ENCODE results near the gene STAC2.

STAC2 gene

GRCh38 chr17:39194089-39194984, 31.4 kb downstream of the STAC2 start:
- DNase-seq (ENCODE audit: low spot score) = no peak
- TF ChIP-seq, protein P1, sequence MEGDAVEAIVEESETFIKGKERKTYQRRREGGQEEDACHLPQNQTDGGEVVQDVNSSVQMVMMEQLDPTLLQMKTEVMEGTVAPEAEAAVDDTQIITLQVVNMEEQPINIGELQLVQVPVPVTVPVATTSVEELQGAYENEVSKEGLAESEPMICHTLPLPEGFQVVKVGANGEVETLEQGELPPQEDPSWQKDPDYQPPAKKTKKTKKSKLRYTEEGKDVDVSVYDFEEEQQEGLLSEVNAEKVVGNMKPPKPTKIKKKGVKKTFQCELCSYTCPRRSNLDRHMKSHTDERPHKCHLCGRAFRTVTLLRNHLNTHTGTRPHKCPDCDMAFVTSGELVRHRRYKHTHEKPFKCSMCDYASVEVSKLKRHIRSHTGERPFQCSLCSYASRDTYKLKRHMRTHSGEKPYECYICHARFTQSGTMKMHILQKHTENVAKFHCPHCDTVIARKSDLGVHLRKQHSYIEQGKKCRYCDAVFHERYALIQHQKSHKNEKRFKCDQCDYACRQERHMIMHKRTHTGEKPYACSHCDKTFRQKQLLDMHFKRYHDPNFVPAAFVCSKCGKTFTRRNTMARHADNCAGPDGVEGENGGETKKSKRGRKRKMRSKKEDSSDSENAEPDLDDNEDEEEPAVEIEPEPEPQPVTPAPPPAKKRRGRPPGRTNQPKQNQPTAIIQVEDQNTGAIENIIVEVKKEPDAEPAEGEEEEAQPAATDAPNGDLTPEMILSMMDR (IDR thresholded peaks at IDR 0.05; ENCODE audit: extremely low read depth, missing control alignments) = no peak

GRCh38 chr17:39193346-39193745, 32.4 kb downstream of the STAC2 start:
- TF ChIP-seq, protein P1 (IDR thresholded peaks at IDR 0.05; ENCODE audit: extremely low read depth, missing control alignments) = no peak
- no peak for DNase-seq (ENCODE audit: low spot score)

- DNase-seq (ENCODE audit: low spot score) = no peak
- TF ChIP-seq, protein P1 (IDR thresholded peaks at IDR 0.05; ENCODE audit: extremely low read depth, missing control alignments) = no peak
Measured at GRCh38 chr17:39192901-39193300, 32.8 kb downstream of the STAC2 start.

DNA sequence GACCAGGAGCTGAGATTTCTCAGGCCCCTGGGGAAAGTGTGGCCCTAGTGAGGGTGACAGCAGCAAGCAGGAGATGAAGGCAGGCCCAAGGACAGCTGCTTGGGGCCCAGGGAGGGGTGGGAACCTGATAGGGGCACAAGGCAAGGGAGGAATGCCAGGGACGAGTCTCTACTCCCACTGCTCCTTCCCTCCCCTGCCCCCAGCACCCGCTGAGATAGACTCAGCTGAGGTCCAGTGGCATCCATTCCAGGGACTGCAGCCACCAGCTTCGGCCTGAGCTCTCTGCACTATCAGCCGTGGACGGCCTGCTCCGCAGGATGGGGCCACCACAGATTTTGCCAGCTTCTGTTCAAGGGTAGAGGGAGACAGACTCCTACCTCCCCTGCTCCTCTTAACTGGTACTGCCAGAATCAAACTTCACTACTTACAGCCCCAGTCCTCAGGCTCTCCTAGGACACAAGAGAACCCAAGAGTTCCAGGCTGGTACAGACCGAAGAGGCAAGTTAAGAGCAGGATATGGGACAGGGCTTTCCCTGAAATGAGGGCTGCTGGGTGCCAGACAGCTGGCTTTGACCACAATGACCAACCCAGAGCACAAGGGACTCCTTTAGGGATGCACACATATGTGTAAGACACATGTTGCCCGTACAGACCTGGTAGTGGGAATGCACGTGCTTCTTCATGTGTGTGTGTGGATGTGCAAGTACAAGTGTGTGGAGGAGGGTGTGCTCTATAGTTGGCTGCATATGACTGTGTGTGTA, 33.8 kb downstream of the STAC2 start:
- no peak for DNase-seq (ENCODE audit: low spot score)
- TF ChIP-seq, protein P1 (IDR thresholded peaks at IDR 0.05; ENCODE audit: extremely low read depth, missing control alignments) = no peak

DNA sequence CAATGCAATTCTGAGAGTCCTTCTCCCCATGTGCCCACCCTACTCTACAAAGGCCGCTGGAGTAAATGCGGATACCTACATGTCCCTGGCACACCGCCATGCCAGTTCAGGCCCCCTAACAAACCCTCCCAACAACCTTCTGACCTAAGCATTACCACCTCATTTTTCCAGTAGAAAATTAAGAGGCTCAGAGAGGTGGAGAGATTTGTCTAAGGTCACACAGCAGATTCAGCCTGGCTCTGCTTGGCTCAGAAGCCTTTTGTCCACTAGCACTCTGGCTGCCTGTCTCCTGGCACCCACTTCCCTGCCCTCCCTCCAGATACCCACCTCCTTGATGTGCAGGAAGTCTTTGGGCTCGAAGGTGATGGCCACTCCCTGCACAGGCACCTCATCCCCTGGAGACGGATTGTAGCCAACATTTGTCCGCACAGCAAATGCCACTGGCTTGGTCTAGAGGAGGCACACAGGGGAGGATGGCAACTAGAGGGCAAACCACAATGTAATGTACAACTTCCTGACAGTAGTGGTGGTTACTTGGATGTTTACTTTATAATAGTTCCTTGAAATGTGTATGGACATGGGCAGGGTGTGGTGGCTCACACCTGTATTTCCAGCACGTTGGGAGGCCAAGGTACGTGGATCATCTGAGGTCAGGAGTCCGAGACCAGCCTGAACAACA, 38.5 kb downstream of the STAC2 start:
- DNase-seq (ENCODE audit: low spot score) = no peak
- TF ChIP-seq, protein P1 (IDR thresholded peaks at IDR 0.05; ENCODE audit: extremely low read depth, missing control alignments) = no peak

GRCh38 chr17:39186481-39187002, 39.2 kb downstream of the STAC2 start:
- TF ChIP-seq, protein P1 (IDR thresholded peaks at IDR 0.05; ENCODE audit: extremely low read depth, missing control alignments) = no peak
- no peak for DNase-seq (ENCODE audit: low spot score)

All from GM20000 (cell line).